Measurements from ENCODE around the gene UBAC1.

UBAC1 gene

GRCh38 chr9:136002215-136002614 lies 41.0 kb upstream of the UBAC1 start:
- no peak overlapping the region for H3K27ac ChIP-seq (ENCODE audit: extremely low read depth, low read depth, low read length)
- no peak overlapping the region for H3K4me3 ChIP-seq (ENCODE audit: low read depth, low read length)
- H3K36me3 ChIP-seq (ENCODE audit: control insufficient read depth in 2 of 2, insufficient read depth in 1 of 2, low read length in 2 of 2) = peaks cover 0 to 5% of the 10 kb centered on the region in 2 experiments; a peak in 1 of 3 replicates
- no peaks in the 10 kb centered on the region for H3K9me3 ChIP-seq (ENCODE audit: control insufficient read depth, insufficient read depth, low read depth, low read length)
- ChIA-PET CTCF (interaction anchor here (0.6 to 0.7 kb wide), 2 partner anchors 34 to 71 kb away, joined by 3 to 4 read pairs; no protein-coding TSS in a partner anchor), POLR2A (no interaction called here)
- TF ChIP-seq ZNF48 (tag by site-specific recombination; IDR thresholded peaks at IDR 0.05) (no peak), OVOL3 (tag by site-specific recombination; IDR thresholded peaks at IDR 0.05) (no peak), ZNF292 (tag by site-specific recombination; IDR thresholded peaks at IDR 0.05; ENCODE audit: borderline replicate concordance, low read depth) (no peak), SCRT2 (tag by site-specific recombination; IDR thresholded peaks at IDR 0.05) (no peak), ZNF394 (tag by site-specific recombination; IDR thresholded peaks at IDR 0.05; ENCODE audit: borderline replicate concordance) (no peak), ZNF501 (tag by site-specific recombination; IDR thresholded peaks at IDR 0.05) (no peak), ZNF280D (tag by site-specific recombination; IDR thresholded peaks at IDR 0.05) (no peak), ZNF23 (tag by site-specific recombination; IDR thresholded peaks at IDR 0.05; ENCODE audit: borderline replicate concordance) (no peak), ZNF398 (tag by site-specific recombination; IDR thresholded peaks at IDR 0.05) (no peak), ZNF776 (tag by site-specific recombination; IDR thresholded peaks at IDR 0.05; ENCODE audit: borderline replicate concordance) (no peak), ZNF132 (tag by site-specific recombination; IDR thresholded peaks at IDR 0.05; ENCODE audit: borderline replicate concordance) (no peak), ZNF426 (tag by site-specific recombination; IDR thresholded peaks at IDR 0.05) (no peak)
- no peaks in the 10 kb centered on the region for H3K4me1 ChIP-seq (ENCODE audit: control insufficient read depth, insufficient read depth, low read length)

- Histone ChIP-seq H3K9me3 (ENCODE audit: control insufficient read depth, insufficient read depth, low read depth, low read length) (no peaks in the 10 kb centered on the region), H3K36me3 (ENCODE audit: control insufficient read depth in 2 of 2, insufficient read depth in 1 of 2, low read length in 2 of 2) (peaks cover 0 to 2% of the 10 kb centered on the region in 2 experiments; a peak in 1 of 3 replicates), H3K4me3 (ENCODE audit: low read depth, low read length) (no peak overlapping the region), H3K4me1 (ENCODE audit: control insufficient read depth, insufficient read depth, low read length) (no peaks in the 10 kb centered on the region), H3K27ac (ENCODE audit: extremely low read depth, low read depth, low read length) (no peak overlapping the region)
- ChIA-PET POLR2A (no interaction called here), CTCF (interaction anchor here (0.7 kb wide), 1 partner anchor 9 kb away, joined by 3 read pairs; no protein-coding TSS in a partner anchor)
- TF ChIP-seq ZNF623 (tag by site-specific recombination; IDR thresholded peaks at IDR 0.05) = no peak
- TF ChIP-seq ZBTB1 (tag by site-specific recombination; IDR thresholded peaks at IDR 0.05) = no peak
- TF ChIP-seq ZNF239 (tag by site-specific recombination; IDR thresholded peaks at IDR 0.05) = no peak
- TF ChIP-seq ZNF768 (tag by site-specific recombination; IDR thresholded peaks at IDR 0.05) = no peak
These were observed 40.1 kb upstream of the UBAC1 start for GRCh38 chr9:136001231-136001630.

- no peaks in the 10 kb centered on the region for H3K36me3 ChIP-seq (ENCODE audit: control insufficient read depth in 2 of 2, insufficient read depth in 1 of 2, low read length in 2 of 2)
- no peaks in the 10 kb centered on the region for H3K9me3 ChIP-seq (ENCODE audit: control insufficient read depth, insufficient read depth, low read depth, low read length)
- CTCF ChIA-PET = no interaction called here
- H3K4me3 ChIP-seq (ENCODE audit: low read depth, low read length) = no peak overlapping the region
- no peaks in the 10 kb centered on the region; the same call in 1 of the 2 replicates for H3K4me1 ChIP-seq (ENCODE audit: control insufficient read depth, insufficient read depth, low read length)
- H3K27ac ChIP-seq (ENCODE audit: extremely low read depth, low read depth, low read length) = no peak overlapping the region
- POLR2A ChIA-PET = no interaction called here
- TF ChIP-seq SP2 (tag by site-specific recombination; IDR thresholded peaks at IDR 0.05) = no peak
- TF ChIP-seq ZBTB20 (tag by site-specific recombination; IDR thresholded peaks at IDR 0.05) = no peak
- no peak for TF ChIP-seq RBAK (tag by site-specific recombination; IDR thresholded peaks at IDR 0.05)
- no peak for TF ChIP-seq ZNF544 (tag by site-specific recombination; IDR thresholded peaks at IDR 0.05)
- no peak for TF ChIP-seq ZNF555 (tag by site-specific recombination; conservative IDR thresholded peaks at IDR 0.05)
- TF ChIP-seq ZNF837 (tag by site-specific recombination; IDR thresholded peaks at IDR 0.05) = no peak
- no peak for TF ChIP-seq ZNF280D (tag by site-specific recombination; IDR thresholded peaks at IDR 0.05)
- no peak for TF ChIP-seq HOXC10 (CRISPR knock-in tag; IDR thresholded peaks at IDR 0.05)
- no peak for TF ChIP-seq ZNF654 (tag by site-specific recombination; IDR thresholded peaks at IDR 0.05; ENCODE audit: low read depth)
These were observed 37.4 kb upstream of the UBAC1 start for GRCh38 chr9:135998410-135999071.
